HUDEP-2 (cell line): ENCODE measurements around the gene NEUROD4.

Source experiments
- DNase-seq, 76 experiments: peaks; one replicate each; lab custom pipeline; 2025; ENCODE audit not compliant: unreplicated experiment in 76 of 76; lab: John Stamatoyannopoulos, UW

NEUROD4 gene

GRCh38 chr12:54997929-54998522 lies 21.7 kb upstream of the NEUROD4 start:
- DNase-seq, result no peak

DNA sequence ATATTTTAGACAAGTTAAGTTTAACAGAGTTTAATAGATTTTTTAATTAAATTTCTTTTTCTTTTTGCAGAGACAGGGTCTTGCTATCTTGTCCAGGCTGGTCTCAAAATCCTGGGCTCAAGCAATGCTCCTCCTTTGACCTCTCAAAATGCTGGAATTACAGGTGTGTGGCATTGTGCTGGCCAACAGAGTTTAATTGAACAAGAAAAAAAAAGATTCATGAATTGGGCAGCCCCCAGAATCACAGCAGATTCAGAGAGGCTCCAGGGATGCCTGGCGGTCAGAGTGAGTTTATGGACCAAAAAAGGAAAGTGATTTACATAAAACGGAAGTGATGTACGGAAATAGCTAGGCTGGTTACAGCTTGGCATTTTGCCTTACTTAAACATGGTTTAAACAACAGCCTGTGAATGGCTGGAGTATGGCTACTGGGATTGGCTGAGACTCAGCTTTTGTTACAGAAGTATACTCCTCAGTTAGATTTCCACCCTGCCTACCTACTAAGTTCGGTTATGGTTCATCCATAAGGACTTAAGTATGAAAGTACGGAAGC lies 20.7 kb upstream of the NEUROD4 start:
- DNase-seq, result no peak

DNA sequence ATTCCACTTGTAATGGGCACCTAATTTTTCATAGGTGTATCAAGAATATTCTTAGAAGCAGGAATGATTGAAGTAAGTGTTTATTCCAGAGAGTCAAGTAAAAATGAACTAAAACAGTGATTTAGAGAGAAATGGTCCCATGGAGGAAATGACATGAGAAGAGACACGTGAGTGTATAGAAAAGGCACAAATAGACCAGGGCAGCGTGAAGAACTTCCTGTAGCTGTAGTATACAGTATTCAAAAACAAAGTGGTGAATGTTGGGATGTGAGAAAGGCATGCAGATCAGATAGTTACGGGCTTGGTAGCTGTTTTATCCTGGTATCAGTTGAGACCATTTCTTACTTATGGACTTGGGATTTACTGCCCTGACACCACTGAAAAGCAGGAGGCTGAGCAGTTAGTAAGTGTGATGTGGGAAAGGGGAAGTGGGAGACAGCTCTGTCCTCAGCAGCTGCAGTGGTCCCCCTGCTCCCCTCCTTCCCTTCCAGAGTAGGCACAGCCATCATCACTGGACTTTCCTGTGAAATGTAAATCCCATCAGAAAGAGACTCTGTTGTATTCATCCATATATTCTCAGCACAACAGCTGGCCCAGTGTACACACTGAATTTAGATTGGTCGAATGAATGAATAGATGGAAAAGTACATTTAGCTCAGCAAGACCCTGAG lies 18.4 kb upstream of the NEUROD4 start:
- DNase-seq, result no peak

GRCh38 chr12:55002355-55002754 lies 17.4 kb upstream of the NEUROD4 start:
- DNase-seq, result no peak

DNA sequence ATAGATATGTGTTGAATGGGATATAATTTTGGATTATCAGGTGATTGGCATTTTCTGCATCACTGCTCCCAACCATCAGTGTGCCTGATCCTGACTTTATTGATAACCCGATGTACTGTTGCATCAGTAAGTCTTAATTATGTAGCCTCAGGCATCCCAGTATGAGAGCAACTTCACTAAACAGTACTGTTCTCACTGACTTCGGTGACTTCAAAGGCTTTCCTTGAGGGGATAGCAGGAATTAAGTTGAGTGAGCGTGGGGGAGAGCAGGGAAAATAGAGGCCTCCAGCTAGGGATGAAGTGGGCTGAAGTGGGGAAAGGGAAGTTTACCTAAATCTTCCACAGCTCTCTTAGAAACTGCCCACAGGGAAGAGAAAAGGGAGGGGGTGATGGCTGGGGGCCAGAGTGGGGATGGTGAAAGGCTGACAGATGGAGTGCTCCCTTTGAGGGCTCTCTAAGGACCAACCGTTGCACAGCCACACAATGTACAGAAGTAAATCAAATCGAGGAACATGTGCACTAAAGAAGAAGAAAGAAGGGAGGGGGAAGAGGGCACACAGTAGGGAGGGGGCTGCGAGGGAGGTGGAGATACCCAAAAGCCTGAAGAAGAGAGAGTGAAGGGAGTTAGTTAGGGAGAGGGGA lies 10.7 kb upstream of the NEUROD4 start:
- DNase-seq, result no peak

DNA sequence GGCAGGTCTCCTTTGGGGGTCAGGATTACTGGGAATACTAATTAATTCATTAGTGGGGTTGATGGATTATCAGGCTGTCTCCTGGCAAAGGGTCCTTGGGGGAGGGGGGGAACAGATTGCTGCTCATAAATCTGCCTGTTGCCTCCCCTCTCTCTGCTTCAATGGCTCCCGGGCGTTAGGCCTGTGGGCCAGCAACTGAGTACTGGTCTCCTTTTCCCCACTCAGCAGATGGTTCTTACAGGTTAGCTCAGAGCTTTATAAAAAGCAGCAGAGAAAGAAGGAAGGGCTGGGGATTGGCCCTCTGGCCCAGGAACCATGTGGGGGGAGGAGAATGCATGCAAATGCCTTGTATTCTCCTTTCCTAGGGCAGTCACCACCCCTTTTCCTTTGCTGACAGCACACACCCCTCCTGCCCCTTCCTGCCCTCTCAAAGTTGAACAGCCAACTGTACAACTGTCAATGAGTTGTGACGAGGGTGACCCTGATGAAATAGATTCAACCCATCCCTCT lies 2.3 kb upstream of the NEUROD4 start:
- no peak for DNase-seq

DNA sequence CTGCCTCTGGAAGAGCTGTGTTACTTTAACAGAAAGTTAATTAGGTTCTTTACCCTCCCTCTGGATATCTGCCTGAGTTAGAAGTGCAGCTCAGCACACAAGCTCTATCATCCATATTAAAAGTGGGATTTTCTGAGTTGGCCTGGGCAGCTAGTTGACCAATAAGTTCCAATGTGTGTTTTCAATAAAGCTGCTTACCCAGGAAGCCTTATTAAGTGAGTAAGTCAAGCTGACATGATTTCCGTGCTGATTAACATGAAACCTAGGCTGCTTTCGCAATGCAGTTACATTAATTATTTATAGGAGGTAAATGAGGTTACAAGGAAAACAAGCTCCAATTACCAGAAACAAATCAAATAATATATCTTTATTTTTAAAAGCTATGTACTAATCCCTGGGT lies 4.8 kb downstream of the NEUROD4 start:
- DNase-seq, result no peak

- no peak for DNase-seq
These were observed 5.7 kb downstream of the NEUROD4 start for GRCh38 chr12:55025508-55025907.

- DNase-seq, result no peak
These were observed 14.4 kb downstream of the NEUROD4 start for GRCh38 chr12:55034218-55034617.

GRCh38 chr12:55036326-55037115 lies 16.7 kb downstream of the NEUROD4 start:
- no peak for DNase-seq

DNA sequence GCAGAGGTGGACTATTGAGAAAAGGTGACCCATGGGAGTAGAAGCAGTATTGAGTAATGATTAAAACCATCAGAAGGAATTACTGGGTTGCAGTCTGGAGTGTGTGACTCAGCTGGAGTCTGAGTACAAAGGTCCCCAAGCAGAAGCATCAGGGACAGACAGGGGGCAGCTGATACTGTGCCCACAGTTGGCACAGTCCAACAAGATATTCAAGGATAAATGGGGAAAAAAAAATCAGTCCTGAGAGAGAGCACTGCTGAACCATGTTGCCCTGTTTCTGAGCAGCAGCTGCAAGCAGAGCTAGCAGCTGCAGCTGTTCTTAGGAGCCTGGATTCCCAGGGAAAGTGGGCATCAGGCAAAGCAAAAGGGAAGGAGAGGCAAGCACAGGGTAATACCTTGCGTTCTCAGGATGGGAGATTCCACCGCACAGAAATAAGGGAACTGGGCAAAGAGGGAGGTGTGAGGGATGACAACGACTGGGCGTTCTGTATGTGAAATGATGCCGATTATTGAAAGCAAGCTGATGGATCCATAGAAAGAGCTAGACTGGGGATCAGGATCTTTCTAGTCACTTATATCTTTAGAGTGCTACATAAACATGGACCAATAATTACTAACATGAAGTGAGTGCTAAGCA lies 17.7 kb downstream of the NEUROD4 start:
- DNase-seq, result no peak

DNA sequence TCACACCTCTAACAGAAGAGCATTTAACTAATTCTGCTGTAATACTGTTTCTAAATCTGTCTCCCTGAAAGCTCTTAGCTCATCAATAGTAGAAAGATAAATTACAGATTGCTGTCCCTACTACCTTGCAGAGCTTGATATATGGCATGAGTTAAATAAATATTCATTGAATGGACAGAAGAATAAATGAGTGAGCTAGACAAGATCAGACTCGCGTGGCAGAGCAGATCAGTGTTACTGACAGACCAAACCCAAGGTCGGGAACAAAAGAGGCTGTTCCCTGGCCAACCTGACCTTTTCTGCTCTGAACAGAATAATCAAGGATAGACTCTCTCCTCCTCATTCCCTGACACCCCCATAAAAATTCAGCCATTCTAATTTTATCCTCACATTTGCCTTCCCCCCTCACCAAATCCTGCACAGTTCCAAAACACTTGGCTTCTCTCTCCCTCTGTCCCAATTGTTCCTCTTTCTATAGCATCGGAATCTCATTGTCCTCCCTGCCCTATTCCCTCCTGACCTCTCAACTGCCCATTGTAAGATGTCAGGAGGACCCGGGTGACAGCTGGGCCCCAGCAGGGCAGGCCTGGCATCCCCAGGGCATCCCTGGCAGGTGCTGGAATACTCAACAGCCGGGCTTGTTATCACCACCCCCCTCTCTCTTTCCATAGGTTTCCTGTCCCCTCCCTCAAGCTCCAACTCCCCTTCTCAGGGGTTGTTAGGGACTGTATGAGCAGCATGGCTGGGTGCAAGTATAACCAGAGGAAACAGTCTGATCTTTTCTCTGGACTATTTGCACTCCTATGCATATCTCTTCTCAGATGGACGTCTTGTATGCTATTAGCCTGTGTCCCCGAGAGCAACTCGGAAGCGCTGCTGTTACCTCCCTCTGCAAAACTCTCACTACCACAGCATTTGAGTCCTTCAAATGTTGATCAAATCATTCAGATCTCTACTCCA lies 19.9 kb downstream of the NEUROD4 start:
- no peak for DNase-seq

GRCh38 chr12:55041345-55042055 lies 21.7 kb downstream of the NEUROD4 start:
- DNase-seq, result no peak

DNA sequence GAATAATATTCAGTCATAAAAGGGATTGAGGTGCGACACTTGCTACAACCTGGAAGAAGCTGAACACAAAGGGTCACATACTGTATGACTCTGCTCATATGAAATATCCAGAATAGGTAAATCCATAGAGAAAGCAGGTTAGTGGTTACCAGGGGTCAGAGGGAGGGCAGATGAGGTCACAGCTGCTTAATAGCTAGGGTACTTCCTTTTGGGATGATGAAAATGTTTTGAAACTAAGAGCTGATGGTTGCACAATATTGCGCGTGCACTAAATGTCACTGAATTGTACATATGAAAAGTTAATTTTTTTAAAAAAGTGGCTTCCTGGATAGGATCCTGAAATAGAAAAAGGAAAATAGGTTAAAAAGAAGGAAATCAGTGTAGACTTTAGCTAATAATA lies 23.8 kb downstream of the NEUROD4 start:
- no peak for DNase-seq

- no peak for DNase-seq
These were observed 24.4 kb downstream of the NEUROD4 start for GRCh38 chr12:55044135-55044534.

DNA sequence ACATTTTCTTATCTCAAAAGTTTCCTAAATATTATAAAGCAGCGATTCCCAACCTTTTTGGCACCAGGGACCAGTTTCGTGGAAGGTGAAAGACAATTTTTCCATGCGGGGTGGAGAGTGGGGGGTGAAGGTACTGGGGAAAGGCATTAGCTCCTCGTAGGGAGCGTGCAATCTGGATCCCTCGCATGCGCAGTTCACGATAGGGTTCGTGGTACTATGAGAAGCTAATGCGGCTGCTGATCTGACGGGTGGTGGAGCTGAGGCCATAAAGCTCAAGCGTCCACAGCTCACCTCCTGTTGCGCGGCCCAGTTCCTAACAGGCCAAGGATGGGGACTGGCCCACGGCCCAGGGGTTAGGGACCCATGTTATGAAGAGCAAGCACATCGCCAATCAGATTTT lies 29.9 kb downstream of the NEUROD4 start:
- DNase-seq, result no peak

GRCh38 chr12:55051197-55051947 lies 31.6 kb downstream of the NEUROD4 start:
- no peak for DNase-seq

GRCh38 chr12:55057481-55057880 lies 37.7 kb downstream of the NEUROD4 start:
- DNase-seq, result no peak
